K562 (cell line): ENCODE results near the gene CUTA. TPM values are rescaled to one million over a fixed set of nuclear protein-coding genes. Genes with fewer than 3 reads are reported as not detected.

ENCODE experiments used
- ATAC-seq: fragments of 200-7000 bp; cut with Tn5 transposase; 3 replicates; pipeline ENCODE4 v1.9.1; 2020; ENCODE audit warnings: moderate library complexity
- BruUV-seq: library from RNA; stranded (reverse); fragments of 400-500 nt; replicated peaks from 2 replicates; lab custom pipeline; 2021; lab: Mats Ljungman, UMichigan
- CTCF ChIA-PET: fragments of 300-600 bp; formaldehyde crosslinking; extraction: SDS; loops from one replicate; lab custom pipeline; 2021; ENCODE audit warnings: low intra/inter-chr PET ratio; lab: Yijun Ruan, JAX
- POLR2A ChIA-PET: fragments of 300-600, 350-650 bp; sonication (Branson Sonifier 250); formaldehyde crosslinking; extraction: SDS; loops from one replicate; lab custom pipeline; 2021; ENCODE audit warnings: antibody characterized with exemption, inconsistent platforms; lab: Yijun Ruan, JAX
- DNase-seq, 4 experiments: peaks; one replicate each; pipeline versions ENCODE4 v3.0.0 to v3.0.0-alpha.2; 2011 to 2018; ENCODE audit warnings: low spot score in 3 of 4, mixed read lengths in 3 of 4; ENCODE audit errors: extremely low read depth in 1 of 4
- FAIRE-seq: peaks from 2 replicates; lab custom pipeline; 2011; peaks lifted over from hg19 to GRCh38; lab: Jason Lieb, UNC
- H2AFZ ChIP-seq: 2 replicates; pipeline ENCODE4 v1.6.0; 2011; ENCODE audit warnings: low read depth, low read length, control low read depth, inconsistent platforms
- H3K27ac ChIP-seq: fragments of 200-600 bp; 3 replicates; pipeline ENCODE4 v1.8.0; 2011; ENCODE audit warnings: low read depth, mild to moderate bottlenecking, control low read depth, inconsistent platforms, low read length, moderate library complexity, mixed read lengths; ENCODE audit errors: extremely low read depth
- H3K27me3 ChIP-seq, 2 experiments: fragments of 300-600 bp in 1 of 2; 2 replicates in 1 of 2; 3 replicates in 1 of 2; pipeline versions ENCODE4 v1.6.0 to v1.8.0; 2011; ENCODE audit warnings: inconsistent platforms in 2 of 2, low read length in 2 of 2, mild to moderate bottlenecking in 1 of 2, mixed read lengths in 1 of 2, moderate library complexity in 1 of 2; ENCODE audit not compliant: control insufficient read depth in 2 of 2, insufficient read depth in 2 of 2
- H3K36me3 ChIP-seq: fragments of 300-600 bp; 3 replicates; pipeline ENCODE4 v1.8.0; 2011; ENCODE audit warnings: mild to moderate bottlenecking, low read length, inconsistent platforms; ENCODE audit not compliant: control insufficient read depth, insufficient read depth
- H3K4me1 ChIP-seq, 2 experiments: fragments of 200-600 bp in 1 of 2; replicated peaks in 1 of 2; 2 replicates in 1 of 2; 3 replicates in 1 of 2; pipeline versions ENCODE4 v1.5.1 to v1.8.0; 2011; ENCODE audit warnings: inconsistent platforms in 2 of 2, low read length in 2 of 2, mild to moderate bottlenecking in 1 of 2, mixed read lengths in 1 of 2, moderate library complexity in 1 of 2; ENCODE audit not compliant: control insufficient read depth in 2 of 2, insufficient read depth in 2 of 2
- H3K4me2 ChIP-seq: 2 replicates; pipeline ENCODE4 v1.6.1; 2011; ENCODE audit warnings: low read length, control low read depth, inconsistent platforms, mixed read lengths; ENCODE audit not compliant: insufficient read depth
- H3K4me3 ChIP-seq: fragments of 200-600 bp; sonication (generic), shearing (Covaris generic); 2 replicates; pipeline ENCODE4 v1.5.1; 2016; ENCODE audit warnings: control low read depth, inconsistent platforms
- H3K79me2 ChIP-seq: fragments of 200-600 bp; 3 replicates; pipeline ENCODE4 v1.8.0; 2011; ENCODE audit warnings: low read length, inconsistent platforms; ENCODE audit not compliant: control insufficient read depth, insufficient read depth
- H3K9ac ChIP-seq, 2 experiments: 2 replicates each; pipeline versions ENCODE4 v1.6.0 to v1.6.1; 2011; ENCODE audit warnings: low read depth in 2 of 2, low read length in 2 of 2, control low read depth in 1 of 2, inconsistent platforms in 1 of 2, mild to moderate bottlenecking in 1 of 2, mixed read lengths in 1 of 2; ENCODE audit not compliant: insufficient read depth in 1 of 2
- H3K9me1 ChIP-seq: one replicate; pipeline ENCODE4 v1.6.0; 2011; ENCODE audit warnings: inconsistent platforms, mild to moderate bottlenecking, low read length, moderate library complexity; ENCODE audit not compliant: control insufficient read depth, insufficient read depth
- H3K9me3 ChIP-seq: replicated peaks from 2 replicates; pipeline ENCODE4 v1.5.1; 2011; ENCODE audit warnings: low read depth, low read length, inconsistent platforms; ENCODE audit not compliant: control insufficient read depth, insufficient read depth
- H4K20me1 ChIP-seq: replicated peaks from 2 replicates; pipeline ENCODE4 v1.6.1; 2011; ENCODE audit warnings: low read length, inconsistent platforms, mixed read lengths; ENCODE audit not compliant: control insufficient read depth, insufficient read depth
- ARID2 ChIP-seq: fragments of 450-650 bp; IDR thresholded peaks from 2 replicates; pipeline ENCODE4 v1.6.1; 2017; ENCODE audit warnings: antibody characterized with exemption, mild to moderate bottlenecking
- EGR1 ChIP-seq: fragments of 450-650 bp; conservative IDR thresholded peaks from 2 replicates; pipeline ENCODE4 v1.6.1; 2017; ENCODE audit warnings: mild to moderate bottlenecking
- HIVEP1 ChIP-seq: fragments of 250-450 bp; sonication (Bioruptor Pico); IDR thresholded peaks from 2 replicates; pipeline ENCODE4 v1.4.0; 2020; ENCODE audit warnings: mild to moderate bottlenecking
- ILF3 ChIP-seq: fragments of 450-650 bp; IDR thresholded peaks from 2 replicates; pipeline ENCODE4 v1.6.1; 2018; ENCODE audit warnings: antibody characterized with exemption, mild to moderate bottlenecking, moderate library complexity, borderline replicate concordance
- MLLT1 ChIP-seq, 2 experiments: fragments of 450-650 bp; IDR thresholded peaks; 2 replicates each; pipeline ENCODE4 v1.6.1; 2016
- NFXL1 ChIP-seq: fragments of 450-650 bp; formaldehyde crosslinking; IDR thresholded peaks from 2 replicates; pipeline ENCODE4 v1.4.0; 2021; ENCODE audit warnings: mild to moderate bottlenecking
- PHTF2 ChIP-seq: fragments of 250-450 bp; sonication (Bioruptor Pico); IDR thresholded peaks from 2 replicates; pipeline ENCODE4 v1.5.0; 2021; ENCODE audit warnings: mild to moderate bottlenecking
- POLR2AphosphoS2 ChIP-seq: IDR thresholded peaks from 2 replicates; pipeline ENCODE4 v1.6.1; 2012; ENCODE audit warnings: low read length, improper control_type of control experiment
- ZNF445 ChIP-seq: fragments of 250-450 bp; sonication (Bioruptor Pico); IDR thresholded peaks from 2 replicates; pipeline ENCODE4 v1.4.0; 2020; ENCODE audit warnings: low read depth, mild to moderate bottlenecking, moderate library complexity
- WGBS: fragments of 100-300 bp; shearing (Covaris generic); methylation state at CpG from one replicate; pipeline ENCODE4 v1.1.6; 2016; ENCODE audit warnings: low coverage, mixed read lengths; ENCODE audit not compliant: insufficient coverage; ENCODE audit errors: missing lambda C conversion rate; 5-methylcytosine and 5-hydroxymethylcytosine counted together
- in situ Hi-C: fragments of 300-500 bp; cut with MboI; formaldehyde crosslinking; loops from 4 replicates; pipeline ENCODE4 v1.15.0; 2018; ENCODE audit warnings: inconsistent platforms, mixed read lengths
- intact Hi-C: fragments of 100-400 bp; cut with micrococcal nuclease; formaldehyde crosslinking; loops from 2 replicates; pipeline ENCODE4 v1.14.2; 2022
- polyA plus RNA-seq, 8 experiments: library from polyadenylated mRNA; depleted of rRNA in 4 of 8; stranded (reverse) in 5 of 8; unstranded in 3 of 8; fragments of >200 nt; fragmentation: Nextera tagmentation in 2 of 8; fragmentation: Illumina TruSeq in 1 of 8; extraction: Ambion mirVana in 2 of 8; extraction: Trizol in 1 of 8; gene quantifications; 2 replicates each; pipeline versions ENCODE4 v1.2.1 to v1.2.3, GENCODE V29; 2011 to 2014; ENCODE audit warnings: inconsistent platforms in 1 of 8, missing spikeins in 1 of 8
- total RNA-seq, 7 experiments: library from RNA; depleted of rRNA in 6 of 7; stranded (reverse); fragments of >200 nt in 6 of 7; fragmentation: Illumina TruSeq in 2 of 7; extraction: Trizol in 2 of 7; gene quantifications; 2 replicates each; pipeline versions ENCODE4 v1.2.1 to v1.2.3, GENCODE V29; 2011 to 2021; ENCODE audit warnings: low replicate concordance in 1 of 7
- TF ChIP-seq, protein P1 (sequence below): sonication (generic); formaldehyde crosslinking; IDR thresholded peaks from 2 replicates; pipeline ENCODE4 v1.8.0; 2022; ENCODE audit warnings: mild to moderate bottlenecking, missing genetic modification reagents
- TF ChIP-seq, protein P2 (sequence below), 2 experiments: fragments of 450-650 bp in 1 of 2; sonication (generic) in 1 of 2; formaldehyde crosslinking in 1 of 2; IDR thresholded peaks in 1 of 2; conservative IDR thresholded peaks in 1 of 2; 2 replicates each; pipeline versions ENCODE4 v1.6.1 to v1.8.1; 2016 to 2023; ENCODE audit warnings: mild to moderate bottlenecking in 2 of 2, moderate library complexity in 2 of 2, inconsistent platforms in 1 of 2, missing genetic modification reagents in 1 of 2
- TF ChIP-seq, protein P3 (sequence below), 2 experiments: fragments of 450-650 bp; conservative IDR thresholded peaks; 2 replicates each; pipeline ENCODE4 v1.6.1; 2017; ENCODE audit warnings: mild to moderate bottlenecking in 2 of 2, moderate library complexity in 2 of 2

Gene CUTA
- total and polyA plus RNA-seq, 9 of the 15 experiments (the other 6 are each of a cell fraction or from before 2014, with no cell fraction given) = 166 to 682 (median 310) TPM

DNA sequence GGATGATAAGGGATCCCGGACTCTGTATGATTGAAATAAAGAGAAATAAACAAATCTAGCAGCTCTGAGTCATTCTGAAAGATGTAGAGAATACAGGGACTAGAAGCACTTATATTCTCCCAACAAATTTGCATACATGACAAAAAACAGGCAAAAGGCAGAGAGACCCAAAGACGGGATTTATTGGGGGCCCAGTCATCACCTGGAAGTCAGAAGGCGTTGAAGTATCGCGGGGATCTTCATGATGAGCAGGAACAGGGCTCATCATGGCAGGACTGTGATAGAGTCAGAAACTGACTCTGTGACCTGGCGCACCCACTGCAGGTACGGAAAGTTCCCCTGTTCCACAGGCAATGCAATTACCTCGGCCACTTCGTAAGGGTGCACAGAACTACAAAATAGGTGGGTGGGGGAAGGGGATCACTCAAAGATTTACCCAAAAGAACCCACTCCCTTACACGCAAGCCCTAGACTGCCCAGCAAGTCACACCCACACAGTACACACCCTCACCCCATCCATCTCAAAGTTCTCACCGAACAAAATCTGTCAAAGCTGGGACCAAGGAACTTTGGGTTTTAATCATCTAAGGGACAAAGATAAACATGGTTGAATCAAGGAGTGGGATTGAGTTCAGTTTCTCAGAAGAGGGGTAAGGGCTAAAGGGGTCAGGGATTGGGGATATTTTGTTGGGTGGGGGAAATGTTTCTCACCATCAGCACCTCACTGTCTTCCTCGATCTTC, 1.4 kb downstream of the CUTA start:
- Histone ChIP-seq H2AFZ (no peak overlapping the region), H3K9me3 (no peaks in the 10 kb centered on the region), H4K20me1 (peaks cover 5% of the 10 kb centered on the region), H3K4me2 (peak overlapping the region; percentile 99), H3K4me3 (peak overlapping the region; percentile 84), H3K9me1 (no peaks in the 10 kb centered on the region), H3K79me2 (peaks cover 46% of the 10 kb centered on the region), H3K27ac (peak overlapping the region; percentile 95), H3K27me3 (no peaks in the 10 kb centered on the region), H3K36me3 (peaks cover 50% of the 10 kb centered on the region; the same call in 2 of the 3 replicates), H3K9ac (peak overlapping the region; percentile 81 to 92; a peak in 3 of 4 replicates), H3K4me1 (peaks cover 40 to 50% of the 10 kb centered on the region in 2 experiments)
- FAIRE-seq (no peak), ATAC-seq (no peak), DNase-seq (no peak)
- 19% methylated on average over 12 of the region's 12 CpGs for WGBS
- in situ Hi-C loops = no loop called here
- BruUV-seq = no TSS peak
- ChIA-PET CTCF (no interaction called here), POLR2A (interaction anchor here (0.6 to 2.1 kb wide), 3 partner anchors 12 to 117 kb away, joined by 4 to 7 read pairs (median 4); no protein-coding TSS in a partner anchor)
- intact Hi-C loops = no loop called here
- no peak for TF ChIP-seq NFXL1 (CRISPR knock-in tag)
- TF ChIP-seq ARID2 = no peak
- TF ChIP-seq PHTF2 = no peak
- peak; percentile 58 for TF ChIP-seq EGR1
- TF ChIP-seq ZNF445 (CRISPR knock-in tag) = no peak
- 0 out of 4 replicates have a peak, but pooled peaks of 1 of the 2 experiments have one; percentile 9 for TF ChIP-seq MLLT1 (IDR thresholded peaks at IDR 0.05)
- TF ChIP-seq POLR2AphosphoS2 = 0 out of 2 replicates have a peak, but pooled peaks have one; percentile 15
- TF ChIP-seq, protein P1, sequence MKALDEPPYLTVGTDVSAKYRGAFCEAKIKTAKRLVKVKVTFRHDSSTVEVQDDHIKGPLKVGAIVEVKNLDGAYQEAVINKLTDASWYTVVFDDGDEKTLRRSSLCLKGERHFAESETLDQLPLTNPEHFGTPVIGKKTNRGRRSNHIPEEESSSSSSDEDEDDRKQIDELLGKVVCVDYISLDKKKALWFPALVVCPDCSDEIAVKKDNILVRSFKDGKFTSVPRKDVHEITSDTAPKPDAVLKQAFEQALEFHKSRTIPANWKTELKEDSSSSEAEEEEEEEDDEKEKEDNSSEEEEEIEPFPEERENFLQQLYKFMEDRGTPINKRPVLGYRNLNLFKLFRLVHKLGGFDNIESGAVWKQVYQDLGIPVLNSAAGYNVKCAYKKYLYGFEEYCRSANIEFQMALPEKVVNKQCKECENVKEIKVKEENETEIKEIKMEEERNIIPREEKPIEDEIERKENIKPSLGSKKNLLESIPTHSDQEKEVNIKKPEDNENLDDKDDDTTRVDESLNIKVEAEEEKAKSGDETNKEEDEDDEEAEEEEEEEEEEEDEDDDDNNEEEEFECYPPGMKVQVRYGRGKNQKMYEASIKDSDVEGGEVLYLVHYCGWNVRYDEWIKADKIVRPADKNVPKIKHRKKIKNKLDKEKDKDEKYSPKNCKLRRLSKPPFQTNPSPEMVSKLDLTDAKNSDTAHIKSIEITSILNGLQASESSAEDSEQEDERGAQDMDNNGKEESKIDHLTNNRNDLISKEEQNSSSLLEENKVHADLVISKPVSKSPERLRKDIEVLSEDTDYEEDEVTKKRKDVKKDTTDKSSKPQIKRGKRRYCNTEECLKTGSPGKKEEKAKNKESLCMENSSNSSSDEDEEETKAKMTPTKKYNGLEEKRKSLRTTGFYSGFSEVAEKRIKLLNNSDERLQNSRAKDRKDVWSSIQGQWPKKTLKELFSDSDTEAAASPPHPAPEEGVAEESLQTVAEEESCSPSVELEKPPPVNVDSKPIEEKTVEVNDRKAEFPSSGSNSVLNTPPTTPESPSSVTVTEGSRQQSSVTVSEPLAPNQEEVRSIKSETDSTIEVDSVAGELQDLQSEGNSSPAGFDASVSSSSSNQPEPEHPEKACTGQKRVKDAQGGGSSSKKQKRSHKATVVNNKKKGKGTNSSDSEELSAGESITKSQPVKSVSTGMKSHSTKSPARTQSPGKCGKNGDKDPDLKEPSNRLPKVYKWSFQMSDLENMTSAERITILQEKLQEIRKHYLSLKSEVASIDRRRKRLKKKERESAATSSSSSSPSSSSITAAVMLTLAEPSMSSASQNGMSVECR (CRISPR knock-in tag) = 0 out of 2 replicates have a peak, but pooled peaks have one; percentile 43
- TF ChIP-seq, protein P2, sequence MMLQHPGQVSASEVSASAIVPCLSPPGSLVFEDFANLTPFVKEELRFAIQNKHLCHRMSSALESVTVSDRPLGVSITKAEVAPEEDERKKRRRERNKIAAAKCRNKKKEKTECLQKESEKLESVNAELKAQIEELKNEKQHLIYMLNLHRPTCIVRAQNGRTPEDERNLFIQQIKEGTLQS (IDR thresholded peaks at IDR 0.05) = no peak
- TF ChIP-seq, protein P2 (CRISPR knock-in tag; conservative IDR thresholded peaks at IDR 0.05) = 0 out of 2 replicates have a peak, but pooled peaks have one; percentile 22
- TF ChIP-seq ILF3 = no peak
- TF ChIP-seq, protein P3, sequence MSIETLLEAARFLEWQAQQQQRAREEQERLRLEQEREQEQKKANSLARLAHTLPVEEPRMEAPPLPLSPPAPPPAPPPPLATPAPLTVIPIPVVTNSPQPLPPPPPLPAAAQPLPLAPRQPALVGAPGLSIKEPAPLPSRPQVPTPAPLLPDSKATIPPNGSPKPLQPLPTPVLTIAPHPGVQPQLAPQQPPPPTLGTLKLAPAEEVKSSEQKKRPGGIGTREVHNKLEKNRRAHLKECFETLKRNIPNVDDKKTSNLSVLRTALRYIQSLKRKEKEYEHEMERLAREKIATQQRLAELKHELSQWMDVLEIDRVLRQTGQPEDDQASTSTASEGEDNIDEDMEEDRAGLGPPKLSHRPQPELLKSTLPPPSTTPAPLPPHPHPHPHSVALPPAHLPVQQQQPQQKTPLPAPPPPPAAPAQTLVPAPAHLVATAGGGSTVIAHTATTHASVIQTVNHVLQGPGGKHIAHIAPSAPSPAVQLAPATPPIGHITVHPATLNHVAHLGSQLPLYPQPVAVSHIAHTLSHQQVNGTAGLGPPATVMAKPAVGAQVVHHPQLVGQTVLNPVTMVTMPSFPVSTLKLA (conservative IDR thresholded peaks at IDR 0.05) = 0 out of 4 replicates have a peak, but pooled peaks of 1 of the 2 experiments have one; percentile 20
- TF ChIP-seq HIVEP1 (CRISPR knock-in tag) = no peak
